Measurements from ENCODE around the gene ZDHHC14.

ZDHHC14 gene

GRCh38 chr6:157648561-157648960 is 267.6 kb downstream of the ZDHHC14 start:
- H4K20me1 ChIP-seq (ENCODE audit: low read depth, low read length) = no peaks in the 10 kb centered on the region
- no peaks in the 10 kb centered on the region for H3K9me2 ChIP-seq (replicated peaks; ENCODE audit: insufficient read depth, low read length)
- H3K36me3 ChIP-seq (ENCODE audit: low read length) = no peaks in the 10 kb centered on the region
- H3K4me2 ChIP-seq (ENCODE audit: low read depth, low read length, poor library complexity, severe bottlenecking) = no peak overlapping the region
- TF ChIP-seq EZH2phosphoT487 (conservative IDR thresholded peaks at IDR 0.05; ENCODE audit: low read length) (no peak), CTCF (IDR thresholded peaks at IDR 0.05; ENCODE audit: insufficient read depth, low read length, poor library complexity, severe bottlenecking) (no peak)
- no peak overlapping the region for H3K4me3 ChIP-seq (ENCODE audit: insufficient read depth, low read length, poor library complexity, severe bottlenecking)
- no peak overlapping the region for H3K9ac ChIP-seq (ENCODE audit: low read length)
- H3K27me3 ChIP-seq (ENCODE audit: low read length) = no peaks in the 10 kb centered on the region
- no peak overlapping the region for H3K27ac ChIP-seq (ENCODE audit: low read depth, low read length)
- H3K79me2 ChIP-seq (ENCODE audit: insufficient read depth, low read length) = no peaks in the 10 kb centered on the region
- H2AFZ ChIP-seq (ENCODE audit: low read depth, low read length, severe bottlenecking) = no peak overlapping the region
- no peaks in the 10 kb centered on the region for H3F3A ChIP-seq (ENCODE audit: insufficient read depth)
- H3K9me3 ChIP-seq (ENCODE audit: insufficient read depth, low read length) = no peaks in the 10 kb centered on the region

- Histone ChIP-seq H3K79me2 (ENCODE audit: insufficient read depth, low read length) (no peaks in the 10 kb centered on the region), H3K9me2 (replicated peaks; ENCODE audit: insufficient read depth, low read length) (no peaks in the 10 kb centered on the region), H3K4me3 (ENCODE audit: insufficient read depth, low read length, poor library complexity, severe bottlenecking) (no peak overlapping the region), H2AFZ (ENCODE audit: low read depth, low read length, severe bottlenecking) (no peak overlapping the region), H3K36me3 (ENCODE audit: low read length) (no peaks in the 10 kb centered on the region), H3K9ac (ENCODE audit: low read length) (no peak overlapping the region), H3K9me3 (ENCODE audit: insufficient read depth, low read length) (no peaks in the 10 kb centered on the region), H4K20me1 (ENCODE audit: low read depth, low read length) (no peaks in the 10 kb centered on the region), H3F3A (ENCODE audit: insufficient read depth) (no peaks in the 10 kb centered on the region), H3K27ac (ENCODE audit: low read depth, low read length) (no peak overlapping the region), H3K4me2 (ENCODE audit: low read depth, low read length, poor library complexity, severe bottlenecking) (no peak overlapping the region), H3K27me3 (ENCODE audit: low read length) (no peaks in the 10 kb centered on the region)
- TF ChIP-seq CTCF (IDR thresholded peaks at IDR 0.05; ENCODE audit: insufficient read depth, low read length, poor library complexity, severe bottlenecking) (no peak), EZH2phosphoT487 (conservative IDR thresholded peaks at IDR 0.05; ENCODE audit: low read length) (no peak)
Observed at GRCh38 chr6:157649311-157650260, 268.6 kb downstream of the ZDHHC14 start.

- Histone ChIP-seq H3K27ac (ENCODE audit: low read depth, low read length) (no peak overlapping the region), H3K79me2 (ENCODE audit: insufficient read depth, low read length) (no peaks in the 10 kb centered on the region), H2AFZ (ENCODE audit: low read depth, low read length, severe bottlenecking) (no peak overlapping the region), H4K20me1 (ENCODE audit: low read depth, low read length) (no peaks in the 10 kb centered on the region), H3K9ac (ENCODE audit: low read length) (no peak overlapping the region), H3K36me3 (ENCODE audit: low read length) (no peaks in the 10 kb centered on the region), H3K4me2 (ENCODE audit: low read depth, low read length, poor library complexity, severe bottlenecking) (no peak overlapping the region), H3K9me2 (replicated peaks; ENCODE audit: insufficient read depth, low read length) (no peaks in the 10 kb centered on the region), H3F3A (ENCODE audit: insufficient read depth) (no peaks in the 10 kb centered on the region), H3K9me3 (ENCODE audit: insufficient read depth, low read length) (no peaks in the 10 kb centered on the region), H3K27me3 (ENCODE audit: low read length) (no peaks in the 10 kb centered on the region), H3K4me3 (ENCODE audit: insufficient read depth, low read length, poor library complexity, severe bottlenecking) (no peak overlapping the region)
- TF ChIP-seq EZH2phosphoT487 (conservative IDR thresholded peaks at IDR 0.05; ENCODE audit: low read length) (no peak), CTCF (IDR thresholded peaks at IDR 0.05; ENCODE audit: insufficient read depth, low read length, poor library complexity, severe bottlenecking) (no peak)
Observed at GRCh38 chr6:157650261-157650640, 269.3 kb downstream of the ZDHHC14 start.
